Measurements from ENCODE around the gene SERTAD2.

SERTAD2 gene

GRCh38 chr2:64646007-64646880, 7.5 kb downstream of the SERTAD2 start:
- DNase-seq = peak; percentile 89 to 90

- DNase-seq = peak in 1 of 2 donors; percentile 20
Measured at GRCh38 chr2:64644458-64645382, 9.0 kb downstream of the SERTAD2 start.

GRCh38 chr2:64643838-64644457, 9.8 kb downstream of the SERTAD2 start:
- no peak for DNase-seq

GRCh38 chr2:64641599-64641998, 12.1 kb downstream of the SERTAD2 start:
- no peak for DNase-seq

- DNase-seq = no peak
Measured at GRCh38 chr2:64640153-64641044, 13.3 kb downstream of the SERTAD2 start.

- no peak for DNase-seq
Measured at GRCh38 chr2:64639691-64640090, 14.0 kb downstream of the SERTAD2 start.

GRCh38 chr2:64638502-64639120, 15.1 kb downstream of the SERTAD2 start:
- no peak for DNase-seq

- DNase-seq = no peak
Measured at GRCh38 chr2:64637931-64638330, 15.8 kb downstream of the SERTAD2 start.

- DNase-seq = no peak
Measured at GRCh38 chr2:64637000-64637635, 16.6 kb downstream of the SERTAD2 start.

- no peak for DNase-seq
Measured at GRCh38 chr2:64635976-64636911, 17.5 kb downstream of the SERTAD2 start.

GRCh38 chr2:64634345-64635267, 19.1 kb downstream of the SERTAD2 start:
- DNase-seq = no peak

GRCh38 chr2:64632835-64633819, 20.6 kb downstream of the SERTAD2 start:
- no peak for DNase-seq

GRCh38 chr2:64631771-64632170, 21.9 kb downstream of the SERTAD2 start:
- no peak for DNase-seq

GRCh38 chr2:64630752-64631151, 23.0 kb downstream of the SERTAD2 start:
- DNase-seq = no peak

GRCh38 chr2:64629875-64630274, 23.8 kb downstream of the SERTAD2 start:
- DNase-seq = no peak

- no peak for DNase-seq
Measured at GRCh38 chr2:64629329-64629781, 24.4 kb downstream of the SERTAD2 start.

Measured in stimulated activated CD4-positive, alpha-beta T cell treated with anti-CD3 and anti-CD28 coated beads, Interleukin-2, amount 100 ng/mL, for 48 hours (primary cell).